ENCODE results near the gene COL25A1.

GRCh38 chr4:109010521-109010920 is 291.9 kb downstream of the COL25A1 start:
- TF ChIP-seq POLR2AphosphoS5 (IDR thresholded peaks at IDR 0.05) (no peak), CTCF (IDR thresholded peaks at IDR 0.05) (no peak), POLR2A (IDR thresholded peaks at IDR 0.05) (no peak), EP300 (IDR thresholded peaks at IDR 0.05) (no peak)

Data from upper lobe of left lung (tissue), 4 donors.